GM23248 (cell line): ENCODE results near the gene LGALS7B. TPM values are rescaled to one million over a fixed set of nuclear protein-coding genes. Genes with fewer than 3 reads are reported as not detected.
"Not testable (repeated sequence)": the region's sequence is repeated elsewhere in the genome, so short reads cannot be mapped to it uniquely, and the experiment has no call there.

Experiments
- DNase-seq: peaks from one replicate; pipeline ENCODE4 v3.0.0-alpha.2; 2015
- H2AFZ ChIP-seq: fragments of 200-600 bp; sonication (generic); 2 replicates; pipeline ENCODE4 v1.6.1; 2016; ENCODE audit warnings: antibody characterized with exemption
- H3F3A ChIP-seq: fragments of 200-600 bp; sonication (generic); 2 replicates; pipeline ENCODE4 v1.6.1; 2016; ENCODE audit warnings: mild to moderate bottlenecking, antibody characterized with exemption, mixed run types; ENCODE audit not compliant: insufficient read depth
- H3K27ac ChIP-seq: fragments of 200-600 bp; sonication (generic); 2 replicates; pipeline ENCODE4 v1.5.1; 2016; ENCODE audit warnings: mild to moderate bottlenecking
- H3K27me3 ChIP-seq: fragments of 200-600 bp; sonication (generic); replicated peaks from 2 replicates; pipeline ENCODE4 v1.6.1; 2016; ENCODE audit warnings: mild to moderate bottlenecking; ENCODE audit not compliant: insufficient read depth
- H3K36me3 ChIP-seq: fragments of 200-600 bp; sonication (generic); 2 replicates; pipeline ENCODE4 v1.6.1; 2016; ENCODE audit warnings: low read depth, mild to moderate bottlenecking
- H3K4me1 ChIP-seq: fragments of 200-600 bp; sonication (generic); 2 replicates; pipeline ENCODE4 v1.6.1; 2016; ENCODE audit warnings: mild to moderate bottlenecking; ENCODE audit not compliant: insufficient read depth
- H3K4me2 ChIP-seq: fragments of 200-600 bp; sonication (generic); one replicate; pipeline ENCODE4 v1.6.1; 2016; ENCODE audit warnings: mild to moderate bottlenecking; ENCODE audit not compliant: unreplicated experiment
- H3K4me3 ChIP-seq: fragments of 200-600 bp; sonication (generic); 2 replicates; pipeline ENCODE4 v1.5.1; 2016; ENCODE audit warnings: mild to moderate bottlenecking
- H3K79me2 ChIP-seq: fragments of 200-600 bp; sonication (generic); 2 replicates; pipeline ENCODE4 v1.6.1; 2016; ENCODE audit warnings: mild to moderate bottlenecking; ENCODE audit not compliant: insufficient read depth
- H3K9ac ChIP-seq: fragments of 200-600 bp; sonication (generic); 2 replicates; pipeline ENCODE4 v1.6.1; 2016; ENCODE audit warnings: mild to moderate bottlenecking
- H3K9me2 ChIP-seq: fragments of 200-600 bp; sonication (generic); 2 replicates; pipeline ENCODE4 v1.6.1; 2016; ENCODE audit warnings: mixed run types, mild to moderate bottlenecking, moderate library complexity; ENCODE audit not compliant: insufficient read depth
- H3K9me3 ChIP-seq: fragments of 200-600 bp; sonication (generic); one replicate; pipeline ENCODE4 v1.6.1; 2017; ENCODE audit warnings: low read depth
- H4K20me1 ChIP-seq: fragments of 200-600 bp; sonication (generic); 2 replicates; pipeline ENCODE4 v1.6.0; 2016; ENCODE audit not compliant: insufficient read depth
- EZH2 ChIP-seq: fragments of 200-600 bp; sonication (generic); IDR thresholded peaks from 2 replicates; pipeline ENCODE4 v1.6.1; 2018; ENCODE audit warnings: antibody characterized with exemption, mild to moderate bottlenecking; ENCODE audit not compliant: insufficient read depth, poor library complexity, severe bottlenecking
- EZH2phosphoT487 ChIP-seq: fragments of 200-600 bp; sonication (generic); IDR thresholded peaks from 2 replicates; pipeline ENCODE4 v1.6.1; 2018; ENCODE audit warnings: antibody characterized with exemption, moderate library complexity, mild to moderate bottlenecking, low read depth; ENCODE audit not compliant: insufficient read depth
- WGBS, 2 experiments: methylation state at CpG; one replicate each; pipeline ENCODE4 v1.1.6; 2015 to 2017; ENCODE audit warnings: low lambda C conversion rate in 2 of 2, low coverage in 1 of 2; ENCODE audit errors: missing lambda C conversion rate in 2 of 2; 5-methylcytosine and 5-hydroxymethylcytosine counted together
- in situ Hi-C: fragments of 300-500 bp; cut with MboI; formaldehyde crosslinking; loops from 2 replicates; pipeline ENCODE4 v1.15.0; 2020
- polyA plus RNA-seq: library from polyadenylated mRNA; unstranded; fragments of >200 nt; fragmentation: Nextera tagmentation; extraction: Ambion mirVana; gene quantifications from 2 replicates; pipeline ENCODE4 v1.2.1, GENCODE V29; 2016
- total RNA-seq: library from RNA; depleted of rRNA; stranded (reverse); fragments of >200 nt; shearing (Covaris generic); gene quantifications from 2 replicates; pipeline ENCODE4 v1.2.3, GENCODE V29; 2014

LGALS7B gene
- total and polyA plus RNA-seq, 2 experiments from 2014 or later, result not detected

GRCh38 chr19:38759590-38760003, 29.4 kb upstream of the LGALS7B start:
- TF ChIP-seq EZH2, result no peak
- TF ChIP-seq EZH2phosphoT487, result no peak
- no peak overlapping the region for H3K9ac ChIP-seq

GRCh38 chr19:38760805-38761517, 28.0 kb upstream of the LGALS7B start:
- H4K20me1 ChIP-seq, H3K9me2 ChIP-seq, H3K4me2 ChIP-seq, H3K36me3 ChIP-seq, H3K79me2 ChIP-seq, H2AFZ ChIP-seq, H3K4me1 ChIP-seq, H3F3A ChIP-seq, H3K9me3 ChIP-seq, H3K27me3 ChIP-seq, H3K4me3 ChIP-seq, H3K9ac ChIP-seq, H3K27ac ChIP-seq, in situ Hi-C loops, DNase-seq: not testable (repeated sequence)
- 68 to 74% methylated on average over 5 to 6 of the region's 6 CpGs for WGBS, 2 experiments

More at GRCh38 chr19:38759590-38760003, 29.4 kb upstream of the LGALS7B start:
- Histone ChIP-seq H3K4me3 (no peak overlapping the region), H3K79me2 (no peaks in the 10 kb centered on the region), H2AFZ (no peak overlapping the region), H3F3A (no peaks in the 10 kb centered on the region), H3K27me3 (no peaks in the 10 kb centered on the region), H4K20me1 (no peaks in the 10 kb centered on the region), H3K9me2 (no peaks in the 10 kb centered on the region), H3K36me3 (no peaks in the 10 kb centered on the region), H3K27ac (no peak overlapping the region), H3K4me2 (no peak overlapping the region), H3K9me3 (no peaks in the 10 kb centered on the region), H3K4me1 (no peaks in the 10 kb centered on the region)
- DNase-seq, result no peak
- 49 to 52% methylated on average over 10 of the region's 10 CpGs for WGBS, 2 experiments
- in situ Hi-C loops, result no loop called here

GRCh38 chr19:38761884-38762389, 27.1 kb upstream of the LGALS7B start:
- H3K79me2 ChIP-seq, H3K4me3 ChIP-seq, H3K27ac ChIP-seq, H3F3A ChIP-seq, H3K4me2 ChIP-seq, H4K20me1 ChIP-seq, H2AFZ ChIP-seq, H3K9me2 ChIP-seq, in situ Hi-C loops, H3K27me3 ChIP-seq, H3K9me3 ChIP-seq, H3K4me1 ChIP-seq, DNase-seq, H3K36me3 ChIP-seq, H3K9ac ChIP-seq: not testable (repeated sequence)
- 79 to 87% methylated on average over 9 of the region's 9 CpGs for WGBS, 2 experiments

- Histone ChIP-seq H3K36me3 (no peaks in the 10 kb centered on the region), H3K9me3 (no peaks in the 10 kb centered on the region), H3K4me3 (no peak overlapping the region), H4K20me1 (no peaks in the 10 kb centered on the region), H3K4me1 (no peaks in the 10 kb centered on the region), H3F3A (no peaks in the 10 kb centered on the region), H3K9ac (no peak overlapping the region), H3K4me2 (no peak overlapping the region), H3K79me2 (no peaks in the 10 kb centered on the region), H3K27me3 (no peaks in the 10 kb centered on the region), H3K27ac (no peak overlapping the region), H3K9me2 (no peaks in the 10 kb centered on the region), H2AFZ (no peak overlapping the region)
- TF ChIP-seq EZH2phosphoT487, result no peak
- no peak for TF ChIP-seq EZH2
- no peak for DNase-seq
- in situ Hi-C loops, result no loop called here
- 85 to 91% methylated on average over 3 of the region's 3 CpGs for WGBS, 2 experiments
Measured at GRCh38 chr19:38763795-38764220, 25.2 kb upstream of the LGALS7B start.

- in situ Hi-C loops, result no loop called here
- H3K9ac ChIP-seq, result no peak overlapping the region
- WGBS, 2 experiments, result 91 to 96% methylated on average over 2 of the region's 2 CpGs
- H3K79me2 ChIP-seq, result no peaks in the 10 kb centered on the region
- H3K36me3 ChIP-seq, result no peaks in the 10 kb centered on the region
- no peaks in the 10 kb centered on the region for H3K4me1 ChIP-seq
- H3K27me3 ChIP-seq, result no peaks in the 10 kb centered on the region
- no peak overlapping the region for H2AFZ ChIP-seq
- no peak for TF ChIP-seq EZH2phosphoT487
- TF ChIP-seq EZH2, result no peak
- H3K9me3 ChIP-seq, result no peaks in the 10 kb centered on the region
- no peaks in the 10 kb centered on the region for H3F3A ChIP-seq
- no peak overlapping the region for H3K4me2 ChIP-seq
- H3K4me3 ChIP-seq, result no peak overlapping the region
- H3K9me2 ChIP-seq, result no peaks in the 10 kb centered on the region
- H4K20me1 ChIP-seq, result no peaks in the 10 kb centered on the region
- no peak overlapping the region for H3K27ac ChIP-seq
- no peak for DNase-seq
Measured at GRCh38 chr19:38765214-38765613, 23.8 kb upstream of the LGALS7B start.
